Anterior cingulate cortex (tissue), 58 donors: ENCODE data around the gene CPEB3.
A peak's percentile ranks its signal among the peaks of the same experiment; 100 is the strongest.

ENCODE experiments used
- DNase-seq, 58 donors: peaks; one replicate each; lab custom pipeline; 2025; lab: John Stamatoyannopoulos, UW

CPEB3 gene

DNA sequence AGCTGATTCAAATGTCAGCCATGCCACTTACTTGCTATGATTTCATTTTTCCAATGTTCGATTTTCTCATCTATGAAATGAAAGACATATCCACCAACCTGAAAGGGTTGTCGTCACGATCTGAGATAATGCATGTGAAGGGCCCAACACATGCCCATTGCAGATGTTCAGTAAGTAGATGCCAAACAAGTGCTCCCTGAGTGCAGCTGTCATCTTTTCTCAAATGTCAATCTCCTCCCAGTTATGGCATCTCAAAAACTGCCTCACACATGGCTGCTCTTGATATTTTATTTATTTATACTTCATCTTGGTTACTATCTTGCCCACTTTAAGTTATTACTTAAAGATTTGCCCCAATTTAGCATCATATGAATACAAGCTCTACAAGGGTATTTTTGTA is 16.8 kb downstream of the CPEB3 start:
- DNase-seq = no peak

DNA sequence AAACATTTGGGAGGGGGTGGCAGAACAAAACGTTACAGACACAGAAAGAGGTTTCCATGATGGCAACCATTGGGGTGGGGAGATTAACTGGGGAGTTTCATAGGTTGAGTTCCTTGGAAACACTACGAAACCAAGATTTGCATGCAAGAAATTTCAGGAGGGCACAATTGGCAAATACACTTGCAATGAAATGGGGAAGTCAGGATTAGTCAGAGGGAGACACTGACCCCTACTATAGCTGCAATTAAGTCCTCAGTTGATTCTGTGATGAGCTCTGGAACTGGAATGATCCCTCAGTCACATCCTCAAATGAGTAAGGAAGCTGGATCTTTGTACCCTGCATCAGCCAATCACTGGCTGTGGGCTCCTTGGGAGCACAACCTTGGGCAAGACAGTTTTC is 22.1 kb downstream of the CPEB3 start:
- DNase-seq = no peak

DNA sequence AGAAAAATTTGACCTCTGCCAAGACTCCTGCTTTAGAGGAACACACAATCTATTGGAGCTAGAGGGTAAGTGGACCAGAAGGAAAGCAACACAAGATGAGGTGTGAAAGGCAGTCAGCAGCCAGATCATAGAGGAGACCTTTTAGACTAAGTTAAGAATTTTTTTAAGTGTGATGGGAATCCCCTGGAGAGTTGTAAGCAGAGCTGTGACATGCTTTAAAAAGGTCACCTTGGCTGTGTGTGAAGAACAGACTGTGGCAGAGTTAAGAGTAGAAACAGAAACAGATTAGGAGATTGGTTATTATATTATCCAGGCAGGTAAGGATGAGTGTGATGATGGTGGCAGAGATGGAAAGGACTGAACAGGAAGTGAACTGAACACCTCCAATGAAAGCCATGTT is 23.5 kb downstream of the CPEB3 start:
- DNase-seq = no peak

DNA sequence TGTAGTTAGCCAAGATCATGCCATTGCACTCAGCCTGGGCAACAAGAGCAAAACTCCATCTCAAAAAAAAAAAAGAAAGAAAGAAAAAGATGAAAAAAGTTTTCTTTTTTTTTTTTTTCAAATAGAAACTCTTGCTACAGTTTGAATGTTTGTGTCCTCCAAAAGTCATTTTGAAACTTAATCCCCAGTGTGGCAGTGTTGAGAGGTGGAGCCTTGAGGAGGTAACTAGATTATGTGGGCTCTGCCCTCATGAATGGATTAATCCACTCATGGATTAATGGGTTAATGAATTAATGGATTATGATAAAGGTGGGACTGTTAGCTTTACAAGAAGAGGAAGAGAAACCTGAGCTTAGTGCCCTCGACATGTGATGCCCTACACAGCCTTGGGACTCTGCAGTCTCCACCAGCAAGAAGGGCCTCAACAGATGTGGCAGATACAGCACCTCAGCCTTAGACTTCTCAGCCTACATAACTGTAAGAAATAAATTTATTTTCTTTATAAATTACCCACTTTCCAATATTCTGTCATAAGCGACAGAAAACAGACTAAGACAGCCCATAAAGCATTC is 25.1 kb downstream of the CPEB3 start:
- DNase-seq = no peak

DNA sequence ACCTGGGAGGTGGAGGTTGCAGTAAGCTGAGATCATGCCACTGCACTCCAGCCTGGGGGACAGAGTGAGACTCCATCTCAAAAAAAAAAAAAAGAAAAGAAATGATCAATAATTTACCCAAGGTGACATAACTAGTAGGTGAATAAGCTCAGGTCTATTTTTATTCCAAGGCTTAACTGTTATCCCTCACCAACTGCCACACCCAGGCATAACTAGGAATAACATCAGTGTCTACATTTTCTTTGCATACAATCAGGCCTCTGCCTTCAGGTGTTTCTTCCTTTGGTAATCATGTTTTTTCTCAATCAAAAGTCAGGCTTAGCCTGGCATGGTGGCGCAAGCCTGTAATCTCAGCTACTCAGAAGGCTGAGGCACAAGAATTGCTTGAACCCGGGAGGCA is 26.6 kb downstream of the CPEB3 start:
- DNase-seq = no peak

DNA sequence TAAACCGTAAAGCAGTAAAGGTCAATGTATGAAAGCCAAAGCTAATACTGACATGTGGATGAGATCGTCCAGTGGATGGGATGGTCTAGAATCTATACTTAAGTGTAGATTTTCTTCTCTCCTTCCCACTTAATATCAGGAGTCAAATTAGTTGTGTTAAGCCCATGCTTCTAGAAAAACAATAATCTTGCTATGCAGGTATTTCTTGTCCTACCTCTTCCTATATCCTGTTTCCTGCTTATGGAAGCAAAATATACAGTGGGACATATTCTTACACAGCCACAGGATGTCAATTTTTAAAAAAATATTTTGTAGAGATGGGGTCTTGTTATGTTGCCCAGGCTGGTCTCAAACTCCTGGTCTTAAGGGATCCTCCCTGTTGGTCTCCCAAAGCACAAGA is 27.5 kb downstream of the CPEB3 start:
- no peak for DNase-seq

DNA sequence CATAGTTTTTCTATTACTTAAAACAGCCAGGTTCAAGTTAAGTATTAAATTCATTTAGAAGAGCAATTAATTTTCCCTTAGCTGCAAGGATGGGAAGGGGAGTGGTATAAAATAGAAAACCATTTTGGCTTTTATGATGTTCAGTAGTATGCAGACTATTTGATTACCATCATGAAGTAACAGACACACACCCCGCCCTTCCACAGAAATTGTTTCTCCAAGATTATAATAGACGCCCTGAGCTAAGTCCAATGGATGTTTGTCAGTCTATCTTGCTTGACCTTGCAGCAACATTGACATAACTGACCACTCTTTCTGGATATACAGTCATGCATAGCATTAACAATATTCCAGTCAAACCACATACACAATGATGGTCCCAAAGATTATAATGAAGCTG is 42.3 kb downstream of the CPEB3 start:
- DNase-seq = no peak

DNA sequence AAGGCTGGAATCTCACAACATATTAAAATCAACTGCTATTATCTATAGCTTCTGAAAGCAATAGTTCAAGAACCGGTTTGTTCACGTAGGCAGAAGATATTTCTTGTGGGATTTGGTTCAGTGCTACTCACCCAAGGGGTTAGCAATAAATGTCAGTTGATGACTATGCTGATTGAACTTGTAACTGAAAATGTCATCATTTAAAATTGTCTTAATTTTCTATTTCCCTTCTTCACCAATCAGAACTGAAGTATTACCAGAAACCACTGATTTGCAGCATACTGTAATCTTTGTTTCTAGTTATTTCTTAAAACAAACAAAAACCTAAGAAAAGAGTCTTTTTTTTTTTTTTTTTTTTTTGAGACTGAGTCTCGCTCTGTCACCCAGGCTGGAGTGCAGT is 46.1 kb downstream of the CPEB3 start:
- DNase-seq = no peak

DNA sequence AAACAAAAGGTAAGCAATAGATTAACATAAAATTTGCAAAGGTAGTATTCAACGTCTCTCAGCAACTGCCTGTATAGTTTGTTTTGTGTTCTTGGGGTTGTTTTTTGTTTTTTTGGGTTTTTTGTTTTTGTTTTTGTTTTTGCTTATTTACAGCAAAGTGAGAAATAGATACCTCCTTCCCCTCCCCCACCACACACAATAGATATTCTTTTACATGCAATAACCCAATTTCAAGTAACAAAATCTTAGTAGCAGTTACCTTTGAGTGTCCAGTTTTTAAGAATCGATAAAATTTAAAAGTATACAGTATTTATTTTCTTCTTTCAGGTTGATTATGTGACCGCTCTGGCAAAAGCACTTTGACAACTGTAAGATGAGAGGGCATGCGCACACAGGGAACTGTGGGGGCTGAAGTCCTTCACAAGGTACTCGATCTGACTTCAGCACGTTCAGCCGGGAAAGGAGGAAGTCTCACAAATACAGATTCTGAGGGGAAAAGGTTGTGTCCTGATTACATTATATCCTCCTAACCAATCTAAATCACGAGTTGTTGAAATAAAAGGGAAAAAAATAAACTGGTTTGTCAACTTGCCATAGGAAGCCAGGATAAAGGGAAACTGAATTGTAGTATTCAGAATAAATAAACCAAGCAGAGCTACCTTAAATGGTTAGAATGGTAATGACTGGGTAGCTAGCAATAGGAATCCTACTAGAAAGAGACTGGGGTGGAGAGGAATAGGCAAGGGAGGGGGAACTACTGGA is 47.8 kb downstream of the CPEB3 start:
- DNase-seq = peak in 57 of 58 donors; percentile 1 to 87 (median 54)

DNA sequence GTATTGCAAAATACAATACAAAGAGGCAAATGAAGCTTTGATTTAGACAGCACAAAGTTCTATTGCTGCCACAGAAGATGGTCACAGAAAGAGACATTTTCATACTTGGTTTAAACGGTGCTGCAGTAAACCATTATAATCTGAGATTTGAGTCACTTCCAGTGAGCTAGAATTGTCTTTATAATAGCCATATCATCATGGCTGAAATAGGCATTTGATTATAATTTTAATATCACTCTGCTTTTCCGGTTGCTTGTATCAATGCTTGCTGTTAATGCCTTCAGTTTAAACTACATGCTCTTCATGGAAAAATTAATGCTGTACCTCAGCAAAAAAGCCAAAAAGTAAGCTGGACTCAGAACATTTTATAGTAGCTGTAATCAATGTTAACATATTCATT is 48.5 kb downstream of the CPEB3 start:
- DNase-seq = no peak

DNA sequence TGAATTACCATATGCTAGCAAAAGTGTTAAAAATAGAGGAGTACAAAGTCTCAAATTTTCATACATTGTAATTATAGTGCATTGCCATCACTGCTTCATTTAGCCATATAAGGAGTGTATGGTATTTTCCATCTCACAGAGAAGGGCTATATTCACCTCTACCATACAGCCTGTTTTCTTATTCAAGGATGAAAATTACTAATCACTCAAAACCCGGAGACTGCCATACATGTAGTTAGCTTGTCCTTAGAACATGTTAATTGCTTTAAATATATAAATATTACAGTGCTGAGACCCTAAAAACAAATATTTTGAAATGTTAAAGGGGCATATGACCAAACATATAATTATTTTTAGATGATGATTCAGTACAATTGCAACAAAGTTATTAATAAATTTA is 49.4 kb downstream of the CPEB3 start:
- no peak for DNase-seq

DNA sequence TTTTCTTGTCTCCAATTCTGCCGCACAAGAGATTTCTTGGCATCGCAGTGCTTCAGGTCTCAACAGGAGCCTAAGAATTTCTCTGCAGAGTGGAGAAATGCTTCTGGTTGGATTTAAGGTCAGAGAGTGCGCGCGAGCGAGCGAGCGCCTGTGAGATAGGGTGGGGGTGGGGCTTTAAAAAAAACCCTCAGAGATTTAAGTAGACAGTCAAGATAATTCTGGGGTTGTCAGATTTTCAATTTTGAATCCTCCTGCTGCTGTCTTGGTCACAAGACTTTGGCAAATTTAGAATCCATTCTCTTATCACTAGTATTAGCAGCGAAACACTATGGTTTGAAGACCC is 49.7 kb downstream of the CPEB3 start:
- peak in 24 of 58 donors; percentile 3 to 73 (median 22) for DNase-seq

DNA sequence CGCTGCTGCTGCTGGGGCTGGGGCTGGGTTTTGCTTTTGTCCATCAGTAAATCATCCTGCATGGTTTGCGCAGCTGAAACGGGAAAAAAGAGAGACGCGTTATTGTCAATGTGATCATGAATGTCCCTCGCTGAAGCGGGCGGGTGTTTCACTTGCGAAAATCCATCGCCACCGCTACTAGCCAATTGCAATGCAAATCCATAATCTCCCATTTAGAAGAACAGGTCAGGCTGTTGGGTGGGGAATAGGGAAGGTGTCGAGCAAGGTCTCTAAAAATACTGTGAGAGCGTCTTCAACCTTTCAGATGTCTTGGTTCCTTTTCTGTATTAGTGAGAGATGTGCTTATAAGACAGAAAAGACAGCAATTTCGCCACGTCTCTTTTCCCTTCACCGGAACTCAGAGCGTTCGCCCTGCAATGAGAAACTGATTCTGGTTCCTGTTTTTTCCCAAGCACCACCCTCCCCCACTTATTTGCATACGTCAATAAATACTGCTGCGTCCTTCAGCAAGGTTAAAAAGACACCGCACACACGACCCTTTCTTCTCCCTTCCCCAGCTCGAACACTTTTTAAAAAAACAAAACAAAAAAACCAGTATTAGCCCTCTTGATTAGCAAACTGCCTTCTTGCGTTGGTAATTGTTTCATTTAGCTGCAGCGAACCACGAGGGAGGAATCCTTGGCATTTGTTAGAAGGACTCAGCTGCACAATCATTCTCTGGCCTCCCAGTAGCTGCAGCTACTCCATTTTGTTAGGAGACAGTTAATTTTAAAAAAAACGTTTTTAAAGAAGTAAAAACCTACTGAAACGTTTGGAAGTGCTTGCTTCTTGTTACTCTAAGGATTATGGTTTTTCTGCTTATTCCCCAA is 50.4 kb downstream of the CPEB3 start:
- peak in 55 of 58 donors; percentile 22 to 87 (median 69) for DNase-seq

DNA sequence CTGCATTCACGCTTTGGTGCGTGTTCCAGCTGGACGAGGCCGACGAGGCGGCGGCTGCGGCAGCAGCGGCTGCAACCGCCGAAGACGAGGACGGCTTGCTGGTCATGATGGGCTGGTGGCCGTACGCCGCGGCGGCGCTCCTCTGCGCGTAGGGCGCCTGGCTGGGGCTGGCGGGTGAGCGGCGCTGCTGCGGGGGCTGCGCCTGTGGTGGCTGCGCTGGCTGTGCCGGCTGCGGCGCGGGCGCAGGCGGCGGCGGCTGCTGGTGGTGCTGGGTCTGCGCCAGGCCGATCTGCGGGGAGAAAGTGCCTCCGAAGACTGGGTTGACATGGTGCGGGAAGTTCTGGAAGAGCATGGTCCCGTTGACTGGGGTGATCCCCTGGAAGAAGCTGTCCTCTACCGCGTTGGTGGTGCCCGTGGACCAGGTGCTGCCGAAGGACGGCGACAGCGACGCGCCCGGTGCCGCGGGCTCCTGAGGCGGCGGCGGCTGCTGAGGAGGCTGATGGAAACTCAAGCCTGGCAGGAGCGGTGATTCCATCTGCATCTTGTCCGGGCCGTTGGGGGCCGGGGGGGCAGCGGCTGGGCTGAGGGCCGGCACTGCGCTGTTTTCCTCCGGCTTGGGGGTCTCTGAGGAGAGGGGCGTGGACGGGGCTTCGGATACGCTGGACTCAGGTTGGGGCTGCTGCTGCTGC is 51.1 kb downstream of the CPEB3 start:
- peak in 50 of 58 donors; percentile 15 to 81 (median 48) for DNase-seq

DNA sequence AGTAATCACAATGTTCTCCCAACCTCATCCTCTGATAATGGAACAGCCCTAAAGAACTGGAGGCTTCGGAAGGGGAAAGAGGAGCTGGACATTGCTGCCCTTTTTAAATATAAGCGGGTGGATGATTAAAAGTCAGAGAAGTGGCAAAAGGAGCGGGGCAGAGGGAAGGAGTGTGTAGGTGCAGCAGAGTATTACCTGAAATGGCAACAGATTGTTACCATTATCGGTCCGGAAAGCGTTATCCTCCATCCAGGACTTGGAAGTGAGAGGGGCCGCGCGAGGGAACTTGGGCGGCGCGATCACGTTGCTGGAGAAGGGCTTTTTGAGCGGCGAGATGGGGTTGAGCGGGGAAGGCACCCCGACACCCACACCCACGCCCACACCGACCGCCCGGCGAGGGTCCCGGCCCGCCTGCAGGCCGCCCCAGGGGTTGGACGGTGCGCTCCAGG is 51.7 kb downstream of the CPEB3 start:
- peak in 11 of 58 donors; percentile 16 to 57 (median 45) for DNase-seq

DNA sequence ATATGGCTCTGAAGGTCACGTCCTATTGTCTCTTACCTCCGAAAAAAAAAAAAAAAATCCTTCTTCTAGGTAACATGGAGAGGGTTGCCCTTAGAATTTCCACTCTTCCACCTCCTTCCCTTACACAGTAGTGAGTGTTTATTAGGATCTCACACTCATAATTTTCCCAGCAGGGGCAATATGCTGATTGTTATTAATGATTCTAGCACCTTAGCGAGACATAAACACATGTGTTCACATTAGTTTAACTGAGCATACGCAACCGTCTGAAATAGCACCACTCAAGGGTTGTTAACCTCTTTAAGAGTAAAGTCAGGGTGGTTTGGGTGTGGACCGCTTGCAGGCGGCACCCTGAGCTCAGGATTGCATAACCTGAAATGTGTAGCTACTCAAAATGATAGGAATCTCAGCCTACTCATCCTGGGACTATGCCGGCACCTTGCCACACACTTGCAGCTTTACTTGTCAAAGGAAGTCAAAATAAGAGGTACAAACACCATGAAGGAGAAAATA is 52.2 kb downstream of the CPEB3 start:
- DNase-seq = peak in 20 of 58 donors; percentile 1 to 28 (median 9)

DNA sequence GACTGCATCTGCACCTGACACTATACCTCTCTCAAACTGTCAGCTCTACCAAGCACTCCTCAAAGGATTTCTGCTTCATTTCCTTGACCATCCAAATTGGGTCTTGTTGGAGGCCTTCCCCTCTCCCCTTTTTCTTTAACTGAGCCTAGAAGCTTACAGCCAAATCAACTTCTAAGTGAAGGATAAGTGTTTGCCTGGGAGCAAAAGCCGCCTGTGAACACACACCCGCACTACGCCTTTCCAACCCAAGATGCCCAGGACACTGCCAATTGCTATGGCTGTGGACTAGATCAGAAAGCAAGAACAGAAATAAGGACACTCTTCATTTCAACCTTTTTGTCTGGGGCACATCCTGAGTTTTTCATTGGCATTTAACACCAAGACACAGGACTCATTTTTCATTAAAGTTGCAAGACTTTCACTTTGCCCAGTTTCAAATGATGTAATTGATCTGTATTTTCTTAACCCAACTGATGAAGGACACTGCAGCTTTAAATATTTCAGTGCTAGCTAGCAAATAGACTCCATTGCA is 52.8 kb downstream of the CPEB3 start:
- DNase-seq = peak in 16 of 58 donors; percentile 1 to 22 (median 7)

DNA sequence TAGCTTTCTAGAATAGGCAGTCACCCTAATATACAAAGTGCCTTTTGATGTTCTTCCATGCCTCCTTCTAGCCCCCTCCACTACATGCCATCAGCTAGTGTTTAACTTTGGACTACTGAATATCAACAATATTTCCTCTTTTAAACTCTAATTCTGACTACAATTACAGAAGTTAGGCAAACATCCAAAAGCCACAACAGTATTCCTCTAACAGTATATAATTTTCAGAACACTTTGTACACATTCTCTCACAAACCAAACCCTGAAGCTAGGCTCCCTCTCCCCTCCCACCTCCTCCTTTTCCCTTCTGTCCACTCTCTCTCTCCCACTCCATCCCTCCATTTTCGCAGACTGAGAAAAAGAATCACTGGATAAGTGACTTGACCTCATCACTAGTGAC is 59.7 kb downstream of the CPEB3 start:
- DNase-seq = no peak

DNA sequence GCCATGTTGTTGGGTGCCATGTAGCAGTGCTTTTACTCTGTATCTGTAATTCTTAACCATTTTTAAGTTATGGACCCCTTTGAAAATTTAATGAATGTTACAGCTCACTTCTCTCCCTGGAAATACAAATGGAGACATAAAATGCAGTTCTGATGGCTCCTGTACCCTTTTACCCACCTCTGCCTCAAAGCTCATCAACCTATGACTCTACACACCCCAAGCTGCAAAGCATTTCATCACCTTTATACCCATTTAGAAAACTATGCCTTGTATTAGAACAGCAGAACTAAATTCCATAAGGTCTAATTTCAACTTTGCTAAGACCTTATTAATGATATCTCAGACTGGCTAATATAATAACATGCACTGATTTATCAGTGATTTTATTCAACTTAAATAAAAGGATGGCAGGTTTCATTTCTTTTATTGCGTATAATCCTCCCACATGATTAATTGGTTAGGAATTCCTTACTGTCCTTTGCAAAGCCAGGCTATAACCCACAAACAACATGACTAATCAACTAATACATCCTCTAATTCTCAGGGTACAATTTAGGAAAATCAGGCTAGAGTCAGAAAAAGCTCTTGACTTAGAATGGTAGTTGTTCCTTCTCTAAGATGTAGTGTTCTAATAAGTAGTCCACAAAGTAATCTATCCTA is 68.1 kb downstream of the CPEB3 start:
- DNase-seq = no peak

DNA sequence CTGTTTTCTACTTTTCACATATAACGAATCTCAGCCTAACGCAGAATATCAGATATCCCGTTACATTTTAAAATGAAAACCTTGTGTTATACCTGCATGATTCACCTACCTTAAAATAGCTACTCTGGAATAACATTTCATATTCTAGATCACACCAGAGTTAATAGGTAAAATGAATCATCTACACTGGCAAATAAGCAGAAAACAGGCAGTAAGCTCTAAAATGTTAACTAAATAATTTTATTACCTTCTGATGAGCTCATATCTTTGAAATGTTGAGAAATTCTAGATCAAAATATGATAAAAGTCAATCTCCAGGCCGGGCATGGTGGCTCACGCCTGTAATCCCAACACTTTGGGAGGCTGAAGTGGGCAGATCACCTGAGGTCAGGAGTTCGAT is 71.3 kb downstream of the CPEB3 start:
- no peak for DNase-seq
